ENCODE results near the gene LPIN1. TPM values are rescaled to one million over a fixed set of nuclear protein-coding genes. Genes with fewer than 3 reads are reported as not detected.

LPIN1 gene
- total RNA-seq, 1 experiment from 2014 or later: 38.5 TPM

GRCh38 chr2:11865805-11866204, 119.4 kb downstream of the LPIN1 start:
- intact Hi-C loops (cut with micrococcal nuclease; ENCODE audit: unreplicated experiment): loop anchor here (10.0 kb wide), 2 partner anchors 519 to 599 kb away; no protein-coding TSS in a partner anchor
- POLR2A ChIA-PET (ENCODE audit: low non-redundant PET): no interaction called here

GRCh38 chr2:11866358-11867335, 120.2 kb downstream of the LPIN1 start:
- Histone ChIP-seq H3K27ac (ENCODE audit: low read depth, low read length, poor library complexity, severe bottlenecking) (no peak overlapping the region), H3K36me3 (ENCODE audit: insufficient read depth, low read length, poor library complexity, severe bottlenecking) (no peaks in the 10 kb centered on the region), H3K27me3 (replicated peaks; ENCODE audit: insufficient read depth, low read depth, low read length, poor library complexity) (no peaks in the 10 kb centered on the region), H3K4me3 (ENCODE audit: low read depth, low read length, poor library complexity, severe bottlenecking) (no peak overlapping the region), H3K9me3 (ENCODE audit: low read depth, low read length, poor library complexity, severe bottlenecking) (no peaks in the 10 kb centered on the region), H3K4me1 (ENCODE audit: insufficient read depth, low read length, poor library complexity, severe bottlenecking) (peaks cover 7% of the 10 kb centered on the region)
- ChIA-PET CTCF (no interaction called here), POLR2A (ENCODE audit: low non-redundant PET) (interaction anchor here (0.7 kb wide), 1 partner anchor 36 kb away, joined by 4 read pairs; no protein-coding TSS in a partner anchor)
- TF ChIP-seq CTCF (conservative IDR thresholded peaks at IDR 0.05; ENCODE audit: low read depth, low read length) (no peak), EZH2 (IDR thresholded peaks at IDR 0.05; ENCODE audit: borderline replicate concordance, low read depth, low read length, poor library complexity, severe bottlenecking) (no peak)
- no peak for DNase-seq (ENCODE audit: low spot score)
- BruUV-seq (replicated peaks): no TSS peak
- intact Hi-C loops (cut with micrococcal nuclease; ENCODE audit: unreplicated experiment): loop anchor here (10.0 kb wide), 2 partner anchors 518 to 598 kb away; no protein-coding TSS in a partner anchor

More at GRCh38 chr2:11865805-11866204, 119.4 kb downstream of the LPIN1 start:
- no TSS peak for BruUV-seq (replicated peaks)
- H3K4me3 ChIP-seq (ENCODE audit: low read depth, low read length, poor library complexity, severe bottlenecking): no peak overlapping the region
- DNase-seq (ENCODE audit: low spot score): no peak
- no peaks in the 10 kb centered on the region for H3K27me3 ChIP-seq (replicated peaks; ENCODE audit: insufficient read depth, low read depth, low read length, poor library complexity)
- no peak for TF ChIP-seq CTCF (conservative IDR thresholded peaks at IDR 0.05; ENCODE audit: low read depth, low read length)
- TF ChIP-seq EZH2 (IDR thresholded peaks at IDR 0.05; ENCODE audit: borderline replicate concordance, low read depth, low read length, poor library complexity, severe bottlenecking): no peak
- no peaks in the 10 kb centered on the region for H3K36me3 ChIP-seq (ENCODE audit: insufficient read depth, low read length, poor library complexity, severe bottlenecking)
- no peaks in the 10 kb centered on the region for H3K9me3 ChIP-seq (ENCODE audit: low read depth, low read length, poor library complexity, severe bottlenecking)
- H3K27ac ChIP-seq (ENCODE audit: low read depth, low read length, poor library complexity, severe bottlenecking): no peak overlapping the region
- H3K4me1 ChIP-seq (ENCODE audit: insufficient read depth, low read length, poor library complexity, severe bottlenecking): peaks cover 7% of the 10 kb centered on the region
- CTCF ChIA-PET: no interaction called here

DNA sequence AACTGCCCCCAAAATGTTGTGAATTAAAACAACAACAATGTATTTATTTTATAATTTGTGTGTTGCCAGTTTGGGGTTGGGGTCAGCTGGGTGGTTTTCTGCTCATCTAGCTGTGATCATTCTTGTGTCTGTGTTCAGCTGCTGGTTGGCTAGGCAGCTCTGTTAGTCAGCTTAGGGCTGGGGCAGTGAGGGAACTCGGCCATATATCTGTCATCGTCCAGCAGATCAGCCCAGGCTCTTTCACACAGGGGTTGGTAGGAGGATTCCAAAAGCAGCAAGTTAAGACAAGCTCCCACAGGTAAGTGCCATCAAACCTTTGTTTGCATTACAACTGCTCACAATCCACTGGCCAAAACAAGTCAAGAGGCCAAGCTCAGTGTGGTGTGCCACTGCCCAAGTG, 121.5 kb downstream of the LPIN1 start:
- TF ChIP-seq EZH2 (IDR thresholded peaks at IDR 0.05; ENCODE audit: borderline replicate concordance, low read depth, low read length, poor library complexity, severe bottlenecking): no peak
- TF ChIP-seq CTCF (conservative IDR thresholded peaks at IDR 0.05; ENCODE audit: low read depth, low read length): no peak
- H3K36me3 ChIP-seq (ENCODE audit: insufficient read depth, low read length, poor library complexity, severe bottlenecking): no peaks in the 10 kb centered on the region
- H3K4me1 ChIP-seq (ENCODE audit: insufficient read depth, low read length, poor library complexity, severe bottlenecking): peaks cover 12% of the 10 kb centered on the region
- H3K9me3 ChIP-seq (ENCODE audit: low read depth, low read length, poor library complexity, severe bottlenecking): no peaks in the 10 kb centered on the region
- no peak for DNase-seq (ENCODE audit: low spot score)
- no TSS peak for BruUV-seq (replicated peaks)
- intact Hi-C loops (cut with micrococcal nuclease; ENCODE audit: unreplicated experiment): loop anchor here (10.0 kb wide), 2 partner anchors 517 to 597 kb away; no protein-coding TSS in a partner anchor
- H3K27ac ChIP-seq (ENCODE audit: low read depth, low read length, poor library complexity, severe bottlenecking): no peak overlapping the region
- CTCF ChIA-PET: no interaction called here
- no peaks in the 10 kb centered on the region for H3K27me3 ChIP-seq (replicated peaks; ENCODE audit: insufficient read depth, low read depth, low read length, poor library complexity)
- POLR2A ChIA-PET (ENCODE audit: low non-redundant PET): interaction anchor here (0.7 kb wide), 1 partner anchor 38 kb away, joined by 4 read pairs; no protein-coding TSS in a partner anchor
- no peak overlapping the region for H3K4me3 ChIP-seq (ENCODE audit: low read depth, low read length, poor library complexity, severe bottlenecking)
